Measurements from ENCODE around the gene PRKCG. TPM values are rescaled to one million over a fixed set of nuclear protein-coding genes. Genes with fewer than 3 reads are reported as not detected.

PRKCG gene
- total and polyA plus RNA-seq, 12 donors = not detected

DNA sequence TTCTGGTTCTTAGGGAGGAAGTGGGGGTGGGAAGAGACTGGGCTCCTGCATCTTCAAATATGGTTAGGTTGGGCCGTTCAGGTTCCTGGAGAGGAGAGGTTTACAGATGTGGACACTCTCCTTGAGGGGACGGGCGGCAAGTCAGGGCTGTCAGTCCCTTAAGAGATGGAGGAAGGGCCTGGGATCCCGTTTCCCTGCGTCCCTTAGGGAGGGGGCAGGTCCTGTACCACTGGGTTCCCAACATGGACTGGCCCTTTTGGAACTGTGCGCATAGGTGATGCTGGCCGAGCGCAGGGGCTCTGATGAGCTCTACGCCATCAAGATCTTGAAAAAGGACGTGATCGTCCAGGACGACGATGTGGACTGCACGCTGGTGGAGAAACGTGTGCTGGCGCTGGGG is 16.2 kb downstream of the PRKCG start:
- intact Hi-C loops (cut with DNase I) = no loop called here
- DNase-seq = no peak
- Histone ChIP-seq H3K27me3 (peaks cover 20% of the 10 kb centered on the region), H3K27ac (no peak overlapping the region), H3K9me3 (replicated peaks in 1 of 3) (no peaks in the 10 kb centered on the region), H3K4me3 (no peak overlapping the region), H3K36me3 (replicated peaks in 1 of 2) (no peaks in the 10 kb centered on the region), H3K4me1 (replicated peaks in 1 of 2) (no peaks in the 10 kb centered on the region)
- no peak for TF ChIP-seq POLR2A (IDR thresholded peaks at IDR 0.05)
- TF ChIP-seq, protein P1, sequence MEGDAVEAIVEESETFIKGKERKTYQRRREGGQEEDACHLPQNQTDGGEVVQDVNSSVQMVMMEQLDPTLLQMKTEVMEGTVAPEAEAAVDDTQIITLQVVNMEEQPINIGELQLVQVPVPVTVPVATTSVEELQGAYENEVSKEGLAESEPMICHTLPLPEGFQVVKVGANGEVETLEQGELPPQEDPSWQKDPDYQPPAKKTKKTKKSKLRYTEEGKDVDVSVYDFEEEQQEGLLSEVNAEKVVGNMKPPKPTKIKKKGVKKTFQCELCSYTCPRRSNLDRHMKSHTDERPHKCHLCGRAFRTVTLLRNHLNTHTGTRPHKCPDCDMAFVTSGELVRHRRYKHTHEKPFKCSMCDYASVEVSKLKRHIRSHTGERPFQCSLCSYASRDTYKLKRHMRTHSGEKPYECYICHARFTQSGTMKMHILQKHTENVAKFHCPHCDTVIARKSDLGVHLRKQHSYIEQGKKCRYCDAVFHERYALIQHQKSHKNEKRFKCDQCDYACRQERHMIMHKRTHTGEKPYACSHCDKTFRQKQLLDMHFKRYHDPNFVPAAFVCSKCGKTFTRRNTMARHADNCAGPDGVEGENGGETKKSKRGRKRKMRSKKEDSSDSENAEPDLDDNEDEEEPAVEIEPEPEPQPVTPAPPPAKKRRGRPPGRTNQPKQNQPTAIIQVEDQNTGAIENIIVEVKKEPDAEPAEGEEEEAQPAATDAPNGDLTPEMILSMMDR (IDR thresholded peaks at IDR 0.05) = no peak
- whole genome bisulfite sequencing, 4 donors = 3 to 11% (median 8%) methylated on average over 4 to 16 of the region's 16 CpGs

DNA sequence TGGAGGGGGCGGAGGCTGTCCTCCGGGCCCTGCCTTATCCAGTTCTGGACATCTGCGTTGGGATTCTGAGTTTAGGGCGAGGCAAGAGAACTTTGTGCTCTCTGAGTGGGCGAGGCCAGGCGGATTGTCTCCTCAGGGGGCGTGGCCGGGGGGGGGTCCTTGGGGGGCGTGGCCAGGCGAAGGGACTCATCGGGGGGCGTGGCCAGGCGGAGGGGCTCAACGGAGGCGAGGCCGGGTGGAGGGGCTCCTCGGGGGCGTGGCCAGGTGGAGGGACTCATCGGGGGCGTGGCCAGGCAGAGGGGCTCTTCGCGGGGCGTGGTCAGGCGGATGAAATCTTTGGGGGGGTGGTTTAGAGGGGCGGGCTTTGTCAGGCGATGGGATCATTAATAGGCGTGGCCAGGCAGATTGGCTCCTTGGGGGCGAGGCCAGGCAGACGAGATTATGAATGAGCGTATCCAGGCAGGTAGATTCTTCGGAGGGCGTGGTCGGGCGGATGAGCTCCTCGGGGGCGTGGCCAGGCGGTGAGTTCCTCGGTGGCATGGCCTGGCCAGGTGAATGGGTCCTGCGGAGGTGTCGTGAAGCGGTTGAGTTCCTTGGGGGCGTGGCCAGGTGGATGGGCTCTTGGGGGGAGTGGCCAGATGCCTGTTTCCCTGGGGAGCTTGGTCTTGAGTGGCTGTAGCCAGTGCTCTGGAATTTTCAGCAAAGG is 16.8 kb downstream of the PRKCG start:
- Histone ChIP-seq H3K9me3 (replicated peaks in 1 of 3) (no peaks in the 10 kb centered on the region), H3K27me3 (peaks cover 20% of the 10 kb centered on the region), H3K4me3 (no peak overlapping the region), H3K4me1 (replicated peaks in 1 of 2) (no peaks in the 10 kb centered on the region), H3K27ac (no peak overlapping the region), H3K36me3 (replicated peaks in 1 of 2) (no peaks in the 10 kb centered on the region)
- 3 to 17% (median 3%) methylated on average over 3 to 42 of the region's 42 CpGs for WGBS, 4 donors
- DNase-seq = no peak
- TF ChIP-seq, protein P1 (IDR thresholded peaks at IDR 0.05) = no peak
- TF ChIP-seq POLR2A (IDR thresholded peaks at IDR 0.05) = no peak
- intact Hi-C loops (cut with DNase I) = no loop called here

DNA sequence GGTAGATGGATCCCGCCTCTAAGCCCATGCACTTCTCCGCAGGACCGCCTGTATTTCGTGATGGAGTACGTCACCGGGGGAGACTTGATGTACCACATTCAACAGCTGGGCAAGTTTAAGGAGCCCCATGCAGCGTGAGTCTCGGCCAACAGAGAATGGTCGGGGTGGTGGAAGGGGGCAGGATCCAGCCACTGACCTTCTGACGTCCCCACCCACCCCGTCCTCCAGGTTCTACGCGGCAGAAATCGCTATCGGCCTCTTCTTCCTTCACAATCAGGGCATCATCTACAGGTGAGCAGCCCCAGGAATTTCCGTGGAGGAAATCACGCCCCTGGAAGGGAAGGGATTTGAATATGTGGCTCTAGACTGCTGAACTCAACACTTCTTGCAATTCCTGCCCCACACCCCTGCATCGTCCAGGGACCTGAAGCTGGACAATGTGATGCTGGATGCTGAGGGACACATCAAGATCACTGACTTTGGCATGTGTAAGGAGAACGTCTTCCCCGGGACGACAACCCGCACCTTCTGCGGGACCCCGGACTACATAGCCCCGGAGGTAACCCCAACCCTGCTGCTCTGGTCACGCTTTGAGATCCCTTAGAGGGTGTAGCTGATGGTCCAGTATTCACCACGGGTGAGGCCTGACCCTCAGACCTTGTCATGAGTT is 18.3 kb downstream of the PRKCG start:
- WGBS, 4 donors = 80 to 90% (median 88%) methylated on average over 14 to 27 of the region's 27 CpGs
- no peak overlapping the region for H3K27ac ChIP-seq
- no peaks in the 10 kb centered on the region for H3K9me3 ChIP-seq (replicated peaks in 1 of 3)
- TF ChIP-seq, protein P1 (IDR thresholded peaks at IDR 0.05) = no peak
- no peak for TF ChIP-seq POLR2A (IDR thresholded peaks at IDR 0.05)
- DNase-seq = no peak
- H3K4me3 ChIP-seq = no peak overlapping the region
- intact Hi-C loops (cut with DNase I) = no loop called here
- peaks cover 20% of the 10 kb centered on the region for H3K27me3 ChIP-seq
- no peaks in the 10 kb centered on the region for H3K36me3 ChIP-seq (replicated peaks in 1 of 2)
- H3K4me1 ChIP-seq (replicated peaks in 1 of 2) = no peaks in the 10 kb centered on the region

DNA sequence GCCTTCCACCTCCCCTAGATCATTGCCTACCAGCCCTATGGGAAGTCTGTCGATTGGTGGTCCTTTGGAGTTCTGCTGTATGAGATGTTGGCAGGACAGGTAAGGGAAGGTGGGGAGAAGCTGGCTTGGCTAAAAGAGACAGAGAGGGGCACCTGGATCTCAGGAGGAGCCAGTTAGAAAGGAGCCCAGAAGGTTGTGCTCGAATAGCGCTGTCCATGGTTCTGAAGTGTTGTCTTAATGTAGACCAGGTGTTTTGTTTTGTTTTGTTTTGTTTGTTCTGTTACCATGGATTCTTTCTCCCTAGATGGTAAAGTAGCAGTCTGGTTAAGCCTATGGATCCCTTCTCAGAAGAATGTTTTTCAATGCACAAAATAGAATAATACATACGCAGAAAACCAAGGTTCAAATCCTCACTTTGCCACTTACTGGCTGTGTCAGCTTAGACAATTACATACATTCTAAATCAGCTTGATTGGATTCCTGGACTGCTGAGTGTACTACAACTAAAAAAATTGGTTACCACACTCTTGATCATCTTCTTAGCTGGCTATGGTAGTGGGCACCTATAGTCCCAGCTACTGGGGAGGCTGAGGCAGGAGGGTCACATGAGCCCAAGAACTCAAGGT is 21.2 kb downstream of the PRKCG start:
- Histone ChIP-seq H3K27ac (no peak overlapping the region), H3K27me3 (peaks cover 21% of the 10 kb centered on the region), H3K4me3 (no peak overlapping the region), H3K9me3 (replicated peaks in 1 of 3) (no peaks in the 10 kb centered on the region), H3K4me1 (replicated peaks in 1 of 2) (no peaks in the 10 kb centered on the region), H3K36me3 (replicated peaks in 1 of 2) (no peaks in the 10 kb centered on the region)
- DNase-seq = peak in 2 of 7 donors; percentile 6 to 32
- no peak for TF ChIP-seq POLR2A (IDR thresholded peaks at IDR 0.05)
- TF ChIP-seq, protein P1 (IDR thresholded peaks at IDR 0.05) = no peak
- WGBS, 4 donors = 40 to 54% (median 44%) methylated on average over 4 of the region's 4 CpGs
- intact Hi-C loops (cut with DNase I) = no loop called here
